ENCODE measurements around the gene RFC1. TPM values are rescaled to one million over a fixed set of nuclear protein-coding genes. Genes with fewer than 3 reads are reported as not detected.

The RFC1 gene
- total and polyA plus RNA-seq, 9 of the 15 experiments (the other 6 are each of a cell fraction or from before 2014, with no cell fraction given), result 16.8 to 85.6 (median 45.2) TPM

DNA sequence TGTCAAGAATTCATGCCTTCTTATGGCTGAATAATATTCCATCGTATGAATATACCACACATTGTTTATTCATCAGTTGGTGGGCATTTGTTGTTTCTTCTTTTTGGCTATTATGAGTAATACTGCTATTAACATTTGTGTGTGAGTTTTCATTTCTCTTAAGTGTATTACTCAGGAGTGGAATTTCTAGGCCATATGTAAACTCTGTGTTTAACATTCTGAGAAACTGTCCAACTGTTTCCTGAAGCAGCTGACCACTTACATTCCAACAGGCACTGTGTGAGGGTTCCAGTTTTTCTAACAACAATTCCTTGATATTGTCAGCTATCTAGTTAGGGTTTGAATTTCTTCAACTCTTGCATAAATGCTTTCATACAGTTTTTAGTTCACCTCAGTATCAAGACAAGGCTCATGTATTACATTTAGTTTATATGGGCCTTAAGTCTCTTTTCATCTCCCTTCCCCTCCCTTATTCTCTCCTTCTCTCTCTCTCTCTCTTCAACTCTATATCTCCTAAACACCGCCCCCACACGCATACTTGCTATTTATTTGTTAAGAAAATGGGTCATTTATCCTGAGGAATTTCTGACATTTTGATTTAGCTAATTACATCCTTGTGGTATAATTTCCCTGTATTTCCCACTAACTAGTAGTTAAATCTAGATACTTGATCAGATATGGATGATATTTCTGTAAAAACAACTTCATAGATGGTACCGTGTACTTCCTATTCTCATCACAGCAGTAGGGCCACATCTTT lies 106.4 kb downstream of the RFC1 start (continued):
- TF ChIP-seq BCL6 (CRISPR knock-in tag; IDR thresholded peaks at IDR 0.05), result no peak
- no peak for TF ChIP-seq SAFB (IDR thresholded peaks at IDR 0.05; ENCODE audit: borderline replicate concordance, low read depth, low read length)
- no peak for TF ChIP-seq MEIS2 (IDR thresholded peaks at IDR 0.05; ENCODE audit: partially characterized antibody)
- TF ChIP-seq, protein P1, sequence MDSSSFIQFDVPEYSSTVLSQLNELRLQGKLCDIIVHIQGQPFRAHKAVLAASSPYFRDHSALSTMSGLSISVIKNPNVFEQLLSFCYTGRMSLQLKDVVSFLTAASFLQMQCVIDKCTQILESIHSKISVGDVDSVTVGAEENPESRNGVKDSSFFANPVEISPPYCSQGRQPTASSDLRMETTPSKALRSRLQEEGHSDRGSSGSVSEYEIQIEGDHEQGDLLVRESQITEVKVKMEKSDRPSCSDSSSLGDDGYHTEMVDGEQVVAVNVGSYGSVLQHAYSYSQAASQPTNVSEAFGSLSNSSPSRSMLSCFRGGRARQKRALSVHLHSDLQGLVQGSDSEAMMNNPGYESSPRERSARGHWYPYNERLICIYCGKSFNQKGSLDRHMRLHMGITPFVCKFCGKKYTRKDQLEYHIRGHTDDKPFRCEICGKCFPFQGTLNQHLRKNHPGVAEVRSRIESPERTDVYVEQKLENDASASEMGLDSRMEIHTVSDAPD (CRISPR knock-in tag; IDR thresholded peaks at IDR 0.05), result no peak
- TF ChIP-seq, protein P2, sequence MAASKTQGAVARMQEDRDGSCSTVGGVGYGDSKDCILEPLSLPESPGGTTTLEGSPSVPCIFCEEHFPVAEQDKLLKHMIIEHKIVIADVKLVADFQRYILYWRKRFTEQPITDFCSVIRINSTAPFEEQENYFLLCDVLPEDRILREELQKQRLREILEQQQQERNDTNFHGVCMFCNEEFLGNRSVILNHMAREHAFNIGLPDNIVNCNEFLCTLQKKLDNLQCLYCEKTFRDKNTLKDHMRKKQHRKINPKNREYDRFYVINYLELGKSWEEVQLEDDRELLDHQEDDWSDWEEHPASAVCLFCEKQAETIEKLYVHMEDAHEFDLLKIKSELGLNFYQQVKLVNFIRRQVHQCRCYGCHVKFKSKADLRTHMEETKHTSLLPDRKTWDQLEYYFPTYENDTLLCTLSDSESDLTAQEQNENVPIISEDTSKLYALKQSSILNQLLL (CRISPR knock-in tag; IDR thresholded peaks at IDR 0.05; ENCODE audit: borderline replicate concordance), result no peak
- no peak for TF ChIP-seq SMC3 (conservative IDR thresholded peaks at IDR 0.05; ENCODE audit: insufficient read depth, low read depth, low read length)

DNA sequence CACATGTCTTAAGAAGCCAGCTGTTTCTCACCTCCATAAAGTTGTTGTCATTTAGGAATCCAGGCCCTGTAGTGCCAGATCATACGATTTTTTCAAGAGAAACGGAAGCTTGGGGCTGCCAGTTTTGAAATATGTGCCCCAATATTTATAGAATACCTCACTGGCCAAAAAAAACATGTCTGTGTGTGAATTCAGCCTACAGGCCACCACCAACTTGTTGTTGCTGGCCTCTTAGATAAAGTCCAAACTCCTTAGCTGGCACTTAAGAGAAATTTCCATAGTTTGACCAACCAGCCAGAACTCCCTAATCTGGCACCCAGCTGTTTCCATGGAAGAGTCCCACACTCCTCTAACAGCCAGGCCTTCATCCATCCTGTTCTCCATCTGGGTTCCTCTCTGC lies 109.7 kb downstream of the RFC1 start:
- Histone ChIP-seq H3K4me3 (no peak overlapping the region), H3K4me1 (replicated peaks in 1 of 2; ENCODE audit: control insufficient read depth in 2 of 2, insufficient read depth in 2 of 2, low read length in 2 of 2) (no peaks in the 10 kb centered on the region), H4K20me1 (replicated peaks; ENCODE audit: control insufficient read depth, insufficient read depth, low read length) (no peaks in the 10 kb centered on the region), H2AFZ (ENCODE audit: low read depth, low read length) (no peak overlapping the region), H3K27ac (ENCODE audit: extremely low read depth, low read depth, low read length) (no peak overlapping the region), H3K9me3 (replicated peaks; ENCODE audit: control insufficient read depth, insufficient read depth, low read depth, low read length) (no peaks in the 10 kb centered on the region), H3K9ac (ENCODE audit: insufficient read depth in 1 of 2, low read depth in 2 of 2, low read length in 2 of 2) (no peak overlapping the region), H3K9me1 (ENCODE audit: control insufficient read depth, insufficient read depth, low read length) (no peaks in the 10 kb centered on the region), H3K79me2 (ENCODE audit: control insufficient read depth, insufficient read depth, low read length) (no peaks in the 10 kb centered on the region), H3K36me3 (ENCODE audit: control insufficient read depth, insufficient read depth, low read length) (no peaks in the 10 kb centered on the region), H3K27me3 (ENCODE audit: control insufficient read depth in 2 of 2, insufficient read depth in 2 of 2, low read length in 2 of 2) (no peaks in the 10 kb centered on the region), H3K4me2 (ENCODE audit: insufficient read depth, low read length) (no peak overlapping the region)
- WGBS (ENCODE audit: insufficient coverage, low coverage, missing lambda C conversion rate), result 54% methylated on average over 2 of the region's 2 CpGs
- no peak for ATAC-seq
- BruUV-seq (replicated peaks), result no TSS peak
- DNase-seq (ENCODE audit: extremely low read depth in 1 of 4, low spot score in 3 of 4), result no peak
- FAIRE-seq, result no peak
- intact Hi-C loops (cut with micrococcal nuclease) (no loop called here), in situ Hi-C loops (cut with MboI) (no loop called here)
- ChIA-PET CTCF (ENCODE audit: low intra/inter-chr PET ratio) (no interaction called here), POLR2A (interaction anchor here (0.6 kb wide), 1 partner anchor 192 kb away, joined by 3 read pairs; no protein-coding TSS in a partner anchor)
- no peak for TF ChIP-seq HDAC6 (IDR thresholded peaks at IDR 0.05; ENCODE audit: low read depth, low read length)
- TF ChIP-seq, protein P3, sequence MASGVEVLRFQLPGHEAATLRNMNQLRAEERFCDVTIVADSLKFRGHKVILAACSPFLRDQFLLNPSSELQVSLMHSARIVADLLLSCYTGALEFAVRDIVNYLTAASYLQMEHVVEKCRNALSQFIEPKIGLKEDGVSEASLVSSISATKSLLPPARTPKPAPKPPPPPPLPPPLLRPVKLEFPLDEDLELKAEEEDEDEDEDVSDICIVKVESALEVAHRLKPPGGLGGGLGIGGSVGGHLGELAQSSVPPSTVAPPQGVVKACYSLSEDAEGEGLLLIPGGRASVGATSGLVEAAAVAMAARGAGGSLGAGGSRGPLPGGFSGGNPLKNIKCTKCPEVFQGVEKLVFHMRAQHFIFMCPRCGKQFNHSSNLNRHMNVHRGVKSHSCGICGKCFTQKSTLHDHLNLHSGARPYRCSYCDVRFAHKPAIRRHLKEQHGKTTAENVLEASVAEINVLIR (CRISPR knock-in tag; IDR thresholded peaks at IDR 0.05), result no peak
- TF ChIP-seq, protein P4, sequence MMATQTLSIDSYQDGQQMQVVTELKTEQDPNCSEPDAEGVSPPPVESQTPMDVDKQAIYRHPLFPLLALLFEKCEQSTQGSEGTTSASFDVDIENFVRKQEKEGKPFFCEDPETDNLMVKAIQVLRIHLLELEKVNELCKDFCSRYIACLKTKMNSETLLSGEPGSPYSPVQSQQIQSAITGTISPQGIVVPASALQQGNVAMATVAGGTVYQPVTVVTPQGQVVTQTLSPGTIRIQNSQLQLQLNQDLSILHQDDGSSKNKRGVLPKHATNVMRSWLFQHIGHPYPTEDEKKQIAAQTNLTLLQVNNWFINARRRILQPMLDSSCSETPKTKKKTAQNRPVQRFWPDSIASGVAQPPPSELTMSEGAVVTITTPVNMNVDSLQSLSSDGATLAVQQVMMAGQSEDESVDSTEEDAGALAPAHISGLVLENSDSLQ (IDR thresholded peaks at IDR 0.05), result no peak
